HEK293T (cell line): ENCODE data around the gene IP6K3.

Experiments
- BHLHE40 ChIP-seq: fragments of 450-650 bp; IDR thresholded peaks from 2 replicates; pipeline ENCODE4 v1.6.1; 2016; ENCODE audit warnings: mild to moderate bottlenecking, moderate library complexity, borderline replicate concordance
- NFRKB ChIP-seq: fragments of 450-650 bp; IDR thresholded peaks from 2 replicates; pipeline ENCODE4 v1.6.1; 2016; ENCODE audit warnings: mild to moderate bottlenecking, moderate library complexity

DNA sequence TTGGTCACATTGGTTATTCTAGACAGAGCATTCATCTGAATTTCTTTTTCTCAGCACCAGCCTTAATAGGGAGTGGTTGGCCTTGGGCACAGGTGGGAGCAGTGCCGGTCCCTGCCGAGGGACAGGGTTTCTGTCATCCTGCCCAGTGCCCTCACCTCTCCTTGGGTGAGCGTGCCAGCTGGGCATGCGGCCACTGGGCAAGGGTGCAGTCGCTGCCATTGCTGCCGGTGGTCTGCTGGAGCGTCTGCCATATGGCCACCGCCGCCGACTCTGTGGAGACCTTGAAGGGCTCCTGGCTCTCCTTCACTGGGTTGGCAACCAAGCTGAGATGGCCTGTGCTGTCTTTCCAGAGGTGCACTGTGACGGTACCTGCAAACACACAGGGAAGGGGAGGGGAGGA is 18.8 kb downstream of the IP6K3 start:
- TF ChIP-seq BHLHE40 (no peak), NFRKB (no peak)
